K562 (cell line): Measurements from ENCODE around the gene CELSR2. TPM values are rescaled to one million over a fixed set of nuclear protein-coding genes. Genes with fewer than 3 reads are reported as not detected.
A peak's percentile ranks its signal among the peaks of the same experiment; 100 is the strongest.

Experiments
- CC2D1A ChIP-seq: fragments of 450-650 bp; IDR thresholded peaks from 2 replicates; pipeline ENCODE4 v1.6.1; 2017; ENCODE audit warnings: mild to moderate bottlenecking
- CEBPB ChIP-seq: fragments of 450-650 bp; IDR thresholded peaks from 2 replicates; pipeline ENCODE4 v1.6.1; 2016; ENCODE audit warnings: missing genetic modification characterization, missing compliant biosample characterization
- GABPA ChIP-seq: fragments of 200-800 bp; sonication (Bioruptor generic); conservative IDR thresholded peaks from 2 replicates; pipeline ENCODE4 v1.6.1; 2016; ENCODE audit warnings: low read depth, missing genetic modification characterization, missing compliant biosample characterization
- KLF16 ChIP-seq: IDR thresholded peaks from 2 replicates; pipeline ENCODE4 v1.6.1; 2016; ENCODE audit warnings: antibody characterized with exemption
- NUFIP1 ChIP-seq: fragments of 450-650 bp; IDR thresholded peaks from 2 replicates; pipeline ENCODE4 v1.6.1; 2018; ENCODE audit not compliant: partially characterized antibody
- SMARCA4 ChIP-seq: fragments of 450-650 bp; IDR thresholded peaks from 2 replicates; pipeline ENCODE4 v1.6.1; 2016
- ZNF124 ChIP-seq: sonication (generic); formaldehyde crosslinking; IDR thresholded peaks from 2 replicates; pipeline ENCODE4 v1.8.1; 2022; ENCODE audit warnings: missing genetic modification reagents
- ZNF184 ChIP-seq: sonication (generic); formaldehyde crosslinking; IDR thresholded peaks from 2 replicates; pipeline ENCODE4 v1.5.0; 2020; ENCODE audit warnings: missing genetic modification reagents
- ZNF57 ChIP-seq: fragments of 450-650 bp; formaldehyde crosslinking; IDR thresholded peaks from 2 replicates; pipeline ENCODE4 v1.4.0; 2020; ENCODE audit warnings: mild to moderate bottlenecking, moderate library complexity
- ZNF589 ChIP-seq: fragments of 200-800 bp; sonication (Bioruptor generic); IDR thresholded peaks from 2 replicates; pipeline ENCODE4 v1.6.1; 2016; ENCODE audit warnings: low read depth, missing genetic modification characterization, missing compliant biosample characterization
- polyA plus RNA-seq, 8 experiments: library from polyadenylated mRNA; depleted of rRNA in 4 of 8; stranded (reverse) in 5 of 8; unstranded in 3 of 8; fragments of >200 nt; fragmentation: Nextera tagmentation in 2 of 8; fragmentation: Illumina TruSeq in 1 of 8; extraction: Ambion mirVana in 2 of 8; extraction: Trizol in 1 of 8; gene quantifications; 2 replicates each; pipeline versions ENCODE4 v1.2.1 to v1.2.3, GENCODE V29; 2011 to 2014; ENCODE audit warnings: inconsistent platforms in 1 of 8, missing spikeins in 1 of 8
- total RNA-seq, 7 experiments: library from RNA; depleted of rRNA in 6 of 7; stranded (reverse); fragments of >200 nt in 6 of 7; fragmentation: Illumina TruSeq in 2 of 7; extraction: Trizol in 2 of 7; gene quantifications; 2 replicates each; pipeline versions ENCODE4 v1.2.1 to v1.2.3, GENCODE V29; 2011 to 2021; ENCODE audit warnings: low replicate concordance in 1 of 7
- TF ChIP-seq, protein P1 (sequence below), 2 experiments: fragments of 450-650 bp; formaldehyde crosslinking in 1 of 2; IDR thresholded peaks; 2 replicates each; pipeline versions ENCODE4 v1.4.0 to v1.6.1; 2014 to 2020; ENCODE audit warnings: mild to moderate bottlenecking in 2 of 2, borderline replicate concordance in 1 of 2, low read depth in 1 of 2
- TF ChIP-seq, protein P2 (sequence below): IDR thresholded peaks from 2 replicates; pipeline ENCODE4 v1.6.1; 2014; ENCODE audit warnings: antibody characterized with exemption
- TF ChIP-seq, protein P3 (sequence below): sonication (generic); formaldehyde crosslinking; IDR thresholded peaks from 2 replicates; pipeline ENCODE4 v1.8.0; 2022; ENCODE audit warnings: missing genetic modification reagents, mild to moderate bottlenecking, borderline replicate concordance
- TF ChIP-seq, protein P4 (sequence below), 2 experiments: fragments of 450-650 bp in 1 of 2; sonication (generic) in 1 of 2; formaldehyde crosslinking; conservative IDR thresholded peaks; 2 replicates each; pipeline versions ENCODE4 v1.4.0 to v1.8.1; 2020 to 2022; ENCODE audit warnings: mild to moderate bottlenecking in 1 of 2, missing genetic modification reagents in 1 of 2

The CELSR2 gene
- total and polyA plus RNA-seq, 9 of the 15 experiments (the other 6 are each of a cell fraction or from before 2014, with no cell fraction given), result 0.31 to 21.9 (median 4.2) TPM

DNA sequence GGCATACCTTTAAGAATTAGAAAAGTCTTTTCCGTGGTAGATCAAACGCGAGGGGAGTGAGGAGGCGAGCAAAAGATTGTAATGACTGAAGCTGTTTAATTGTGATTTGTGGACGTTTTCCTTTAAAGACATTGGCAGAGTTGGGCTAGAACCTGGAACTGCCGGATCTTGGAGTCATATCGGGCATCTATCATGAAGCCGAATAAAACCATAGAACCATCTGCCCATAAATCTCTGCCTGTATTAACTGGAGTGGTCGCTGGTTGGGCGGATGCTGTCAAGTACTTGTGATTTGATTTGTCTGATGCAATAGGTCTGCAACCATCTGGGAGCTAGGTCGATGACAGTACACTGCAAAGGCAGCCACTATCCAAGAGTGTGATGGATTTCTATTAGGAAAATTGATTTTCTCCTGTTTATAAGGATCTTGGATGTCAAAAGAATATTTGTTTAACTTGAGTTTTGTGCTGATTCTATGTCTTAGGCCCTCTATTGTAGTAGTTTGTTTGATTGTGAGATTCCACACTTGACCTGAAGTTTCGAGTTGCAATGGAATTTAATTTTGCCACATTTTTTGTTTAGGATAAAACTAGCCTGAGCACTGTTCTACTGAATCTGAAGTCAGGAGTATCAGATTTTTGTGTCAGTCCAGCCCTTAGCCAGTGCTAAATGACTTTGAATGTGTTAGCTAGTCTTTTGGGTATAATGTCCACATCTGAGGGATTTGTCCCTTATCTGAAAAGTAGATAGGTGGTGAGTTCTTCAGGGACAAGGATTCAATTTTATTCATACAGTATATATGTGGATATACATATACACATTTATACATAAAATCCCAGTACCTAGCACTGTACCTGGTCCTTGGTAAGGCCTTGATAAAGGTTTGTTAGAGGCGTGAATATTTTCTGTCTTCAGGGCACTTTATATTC is 34.4 kb upstream of the CELSR2 start (continued):
- TF ChIP-seq, protein P1, sequence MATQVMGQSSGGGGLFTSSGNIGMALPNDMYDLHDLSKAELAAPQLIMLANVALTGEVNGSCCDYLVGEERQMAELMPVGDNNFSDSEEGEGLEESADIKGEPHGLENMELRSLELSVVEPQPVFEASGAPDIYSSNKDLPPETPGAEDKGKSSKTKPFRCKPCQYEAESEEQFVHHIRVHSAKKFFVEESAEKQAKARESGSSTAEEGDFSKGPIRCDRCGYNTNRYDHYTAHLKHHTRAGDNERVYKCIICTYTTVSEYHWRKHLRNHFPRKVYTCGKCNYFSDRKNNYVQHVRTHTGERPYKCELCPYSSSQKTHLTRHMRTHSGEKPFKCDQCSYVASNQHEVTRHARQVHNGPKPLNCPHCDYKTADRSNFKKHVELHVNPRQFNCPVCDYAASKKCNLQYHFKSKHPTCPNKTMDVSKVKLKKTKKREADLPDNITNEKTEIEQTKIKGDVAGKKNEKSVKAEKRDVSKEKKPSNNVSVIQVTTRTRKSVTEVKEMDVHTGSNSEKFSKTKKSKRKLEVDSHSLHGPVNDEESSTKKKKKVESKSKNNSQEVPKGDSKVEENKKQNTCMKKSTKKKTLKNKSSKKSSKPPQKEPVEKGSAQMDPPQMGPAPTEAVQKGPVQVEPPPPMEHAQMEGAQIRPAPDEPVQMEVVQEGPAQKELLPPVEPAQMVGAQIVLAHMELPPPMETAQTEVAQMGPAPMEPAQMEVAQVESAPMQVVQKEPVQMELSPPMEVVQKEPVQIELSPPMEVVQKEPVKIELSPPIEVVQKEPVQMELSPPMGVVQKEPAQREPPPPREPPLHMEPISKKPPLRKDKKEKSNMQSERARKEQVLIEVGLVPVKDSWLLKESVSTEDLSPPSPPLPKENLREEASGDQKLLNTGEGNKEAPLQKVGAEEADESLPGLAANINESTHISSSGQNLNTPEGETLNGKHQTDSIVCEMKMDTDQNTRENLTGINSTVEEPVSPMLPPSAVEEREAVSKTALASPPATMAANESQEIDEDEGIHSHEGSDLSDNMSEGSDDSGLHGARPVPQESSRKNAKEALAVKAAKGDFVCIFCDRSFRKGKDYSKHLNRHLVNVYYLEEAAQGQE (IDR thresholded peaks at IDR 0.05; ENCODE audit: borderline replicate concordance), result peak; percentile 28; the same call in 1 of the 2 replicates
- TF ChIP-seq, protein P1 (CRISPR knock-in tag; IDR thresholded peaks at IDR 0.05; ENCODE audit: low read depth), result no peak
- peak; percentile 88 for TF ChIP-seq ZNF589
- peak; percentile 53; the same call in 1 of the 2 replicates for TF ChIP-seq KLF16
- TF ChIP-seq, protein P2, sequence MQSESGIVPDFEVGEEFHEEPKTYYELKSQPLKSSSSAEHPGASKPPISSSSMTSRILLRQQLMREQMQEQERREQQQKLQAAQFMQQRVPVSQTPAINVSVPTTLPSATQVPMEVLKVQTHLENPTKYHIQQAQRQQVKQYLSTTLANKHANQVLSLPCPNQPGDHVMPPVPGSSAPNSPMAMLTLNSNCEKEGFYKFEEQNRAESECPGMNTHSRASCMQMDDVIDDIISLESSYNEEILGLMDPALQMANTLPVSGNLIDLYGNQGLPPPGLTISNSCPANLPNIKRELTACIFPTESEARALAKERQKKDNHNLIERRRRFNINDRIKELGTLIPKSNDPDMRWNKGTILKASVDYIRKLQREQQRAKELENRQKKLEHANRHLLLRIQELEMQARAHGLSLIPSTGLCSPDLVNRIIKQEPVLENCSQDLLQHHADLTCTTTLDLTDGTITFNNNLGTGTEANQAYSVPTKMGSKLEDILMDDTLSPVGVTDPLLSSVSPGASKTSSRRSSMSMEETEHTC, result no peak
- TF ChIP-seq ZNF184 (CRISPR knock-in tag), result no peak
- TF ChIP-seq, protein P3, sequence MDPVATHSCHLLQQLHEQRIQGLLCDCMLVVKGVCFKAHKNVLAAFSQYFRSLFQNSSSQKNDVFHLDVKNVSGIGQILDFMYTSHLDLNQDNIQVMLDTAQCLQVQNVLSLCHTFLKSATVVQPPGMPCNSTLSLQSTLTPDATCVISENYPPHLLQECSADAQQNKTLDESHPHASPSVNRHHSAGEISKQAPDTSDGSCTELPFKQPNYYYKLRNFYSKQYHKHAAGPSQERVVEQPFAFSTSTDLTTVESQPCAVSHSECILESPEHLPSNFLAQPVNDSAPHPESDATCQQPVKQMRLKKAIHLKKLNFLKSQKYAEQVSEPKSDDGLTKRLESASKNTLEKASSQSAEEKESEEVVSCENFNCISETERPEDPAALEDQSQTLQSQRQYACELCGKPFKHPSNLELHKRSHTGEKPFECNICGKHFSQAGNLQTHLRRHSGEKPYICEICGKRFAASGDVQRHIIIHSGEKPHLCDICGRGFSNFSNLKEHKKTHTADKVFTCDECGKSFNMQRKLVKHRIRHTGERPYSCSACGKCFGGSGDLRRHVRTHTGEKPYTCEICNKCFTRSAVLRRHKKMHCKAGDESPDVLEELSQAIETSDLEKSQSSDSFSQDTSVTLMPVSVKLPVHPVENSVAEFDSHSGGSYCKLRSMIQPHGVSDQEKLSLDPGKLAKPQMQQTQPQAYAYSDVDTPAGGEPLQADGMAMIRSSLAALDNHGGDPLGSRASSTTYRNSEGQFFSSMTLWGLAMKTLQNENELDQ (CRISPR knock-in tag), result no peak
- TF ChIP-seq GABPA, result no peak
- no peak for TF ChIP-seq NUFIP1
- no peak for TF ChIP-seq CC2D1A
- TF ChIP-seq, protein P4, sequence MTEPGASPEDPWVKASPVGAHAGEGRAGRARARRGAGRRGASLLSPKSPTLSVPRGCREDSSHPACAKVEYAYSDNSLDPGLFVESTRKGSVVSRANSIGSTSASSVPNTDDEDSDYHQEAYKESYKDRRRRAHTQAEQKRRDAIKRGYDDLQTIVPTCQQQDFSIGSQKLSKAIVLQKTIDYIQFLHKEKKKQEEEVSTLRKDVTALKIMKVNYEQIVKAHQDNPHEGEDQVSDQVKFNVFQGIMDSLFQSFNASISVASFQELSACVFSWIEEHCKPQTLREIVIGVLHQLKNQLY (CRISPR knock-in tag; conservative IDR thresholded peaks at IDR 0.05), result no peak
- peak; percentile 98 for TF ChIP-seq CEBPB (tag)
- TF ChIP-seq SMARCA4, result peak; percentile 89
- TF ChIP-seq ZNF57 (CRISPR knock-in tag), result no peak
- no peak for TF ChIP-seq ZNF124 (CRISPR knock-in tag)
